ENCODE results near the gene ABL2. TPM values are rescaled to one million over a fixed set of nuclear protein-coding genes. Genes with fewer than 3 reads are reported as not detected.
A peak's percentile ranks its signal among the peaks of the same experiment; 100 is the strongest.

ABL2 gene
- total RNA-seq, 1 experiment from 2014 or later, result 18.3 TPM

DNA sequence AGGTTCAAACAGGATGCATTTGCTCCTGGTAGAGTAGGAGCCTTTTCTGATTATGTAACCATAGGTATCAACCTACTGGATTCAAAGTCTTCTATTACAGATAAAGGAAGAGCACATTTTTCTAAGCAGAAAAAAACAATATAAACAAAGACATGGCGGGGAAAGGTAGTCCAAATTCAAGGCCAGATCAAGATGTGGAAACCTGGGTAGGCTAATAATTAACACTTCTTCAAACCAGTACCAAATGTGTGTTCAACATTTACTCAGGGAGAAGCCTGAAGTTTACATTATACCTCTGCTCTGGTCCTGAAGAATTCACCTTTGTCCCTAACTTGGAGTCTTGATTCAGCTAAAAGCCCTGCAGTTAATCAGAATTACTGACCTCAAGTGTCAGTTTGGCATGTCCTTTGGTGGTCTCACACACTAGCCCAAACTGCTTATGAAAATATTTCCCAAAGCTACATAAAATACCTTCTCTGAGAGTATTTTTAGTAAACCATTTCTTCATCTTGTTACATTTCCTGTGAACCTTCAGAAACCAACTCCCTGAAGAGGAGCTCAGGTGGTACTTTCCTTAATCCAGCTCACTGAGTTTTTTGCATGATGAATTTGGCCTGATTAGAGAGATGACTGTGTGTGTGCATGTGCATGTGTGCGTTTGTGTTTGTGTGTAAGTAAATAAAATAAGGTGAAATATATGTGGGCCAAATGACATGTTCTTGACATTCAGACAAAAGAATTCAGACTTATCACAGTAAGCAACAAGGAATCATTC lies 77.4 kb downstream of the ABL2 start:
- no peak overlapping the region for H3K4me3 Mint-ChIP-seq
- CTCF ChIA-PET, result no interaction called here
- TF ChIP-seq GABPB1 (CRISPR knock-in tag; IDR thresholded peaks at IDR 0.05), result 0 out of 2 replicates have a peak, but pooled peaks have one; percentile 21
- TF ChIP-seq, protein P1, sequence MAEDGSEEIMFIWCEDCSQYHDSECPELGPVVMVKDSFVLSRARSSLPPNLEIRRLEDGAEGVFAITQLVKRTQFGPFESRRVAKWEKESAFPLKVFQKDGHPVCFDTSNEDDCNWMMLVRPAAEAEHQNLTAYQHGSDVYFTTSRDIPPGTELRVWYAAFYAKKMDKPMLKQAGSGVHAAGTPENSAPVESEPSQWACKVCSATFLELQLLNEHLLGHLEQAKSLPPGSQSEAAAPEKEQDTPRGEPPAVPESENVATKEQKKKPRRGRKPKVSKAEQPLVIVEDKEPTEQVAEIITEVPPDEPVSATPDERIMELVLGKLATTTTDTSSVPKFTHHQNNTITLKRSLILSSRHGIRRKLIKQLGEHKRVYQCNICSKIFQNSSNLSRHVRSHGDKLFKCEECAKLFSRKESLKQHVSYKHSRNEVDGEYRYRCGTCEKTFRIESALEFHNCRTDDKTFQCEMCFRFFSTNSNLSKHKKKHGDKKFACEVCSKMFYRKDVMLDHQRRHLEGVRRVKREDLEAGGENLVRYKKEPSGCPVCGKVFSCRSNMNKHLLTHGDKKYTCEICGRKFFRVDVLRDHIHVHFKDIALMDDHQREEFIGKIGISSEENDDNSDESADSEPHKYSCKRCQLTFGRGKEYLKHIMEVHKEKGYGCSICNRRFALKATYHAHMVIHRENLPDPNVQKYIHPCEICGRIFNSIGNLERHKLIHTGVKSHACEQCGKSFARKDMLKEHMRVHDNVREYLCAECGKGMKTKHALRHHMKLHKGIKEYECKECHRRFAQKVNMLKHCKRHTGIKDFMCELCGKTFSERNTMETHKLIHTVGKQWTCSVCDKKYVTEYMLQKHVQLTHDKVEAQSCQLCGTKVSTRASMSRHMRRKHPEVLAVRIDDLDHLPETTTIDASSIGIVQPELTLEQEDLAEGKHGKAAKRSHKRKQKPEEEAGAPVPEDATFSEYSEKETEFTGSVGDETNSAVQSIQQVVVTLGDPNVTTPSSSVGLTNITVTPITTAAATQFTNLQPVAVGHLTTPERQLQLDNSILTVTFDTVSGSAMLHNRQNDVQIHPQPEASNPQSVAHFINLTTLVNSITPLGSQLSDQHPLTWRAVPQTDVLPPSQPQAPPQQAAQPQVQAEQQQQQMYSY (CRISPR knock-in tag; IDR thresholded peaks at IDR 0.05), result no peak

DNA sequence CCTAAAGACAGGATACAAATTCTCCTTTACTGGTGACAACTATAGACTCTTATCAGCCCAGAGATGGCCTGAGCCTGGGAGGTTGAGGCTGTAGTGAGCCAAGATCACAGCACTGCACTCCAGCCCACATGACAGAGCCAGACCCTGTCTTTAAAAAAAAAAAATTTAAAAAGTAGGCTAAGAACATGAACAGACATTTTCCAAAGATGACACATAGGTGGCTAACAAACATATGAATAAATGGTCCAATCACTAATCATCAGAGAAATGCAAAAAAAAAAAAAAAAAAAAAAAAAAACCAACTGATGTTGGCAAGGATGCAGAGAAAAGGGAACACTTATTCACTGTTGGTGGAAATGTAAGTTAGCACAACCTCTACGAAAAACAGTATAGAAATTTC lies 82.6 kb downstream of the ABL2 start:
- peaks cover 8% of the 10 kb centered on the region for H3K9me3 Mint-ChIP-seq
- no peaks in the 10 kb centered on the region for H3K27me3 Mint-ChIP-seq (ENCODE audit: low read depth)
- peaks cover 8% of the 10 kb centered on the region for H3K4me1 Mint-ChIP-seq
- no peak for ATAC-seq
- no peak for DNase-seq (ENCODE audit: low spot score)
- ChIA-PET CTCF (no interaction called here), POLR2A (no interaction called here)
- no peak for TF ChIP-seq ESRRA (CRISPR knock-in tag; IDR thresholded peaks at IDR 0.05; ENCODE audit: borderline replicate concordance)
- TF ChIP-seq, protein P2, sequence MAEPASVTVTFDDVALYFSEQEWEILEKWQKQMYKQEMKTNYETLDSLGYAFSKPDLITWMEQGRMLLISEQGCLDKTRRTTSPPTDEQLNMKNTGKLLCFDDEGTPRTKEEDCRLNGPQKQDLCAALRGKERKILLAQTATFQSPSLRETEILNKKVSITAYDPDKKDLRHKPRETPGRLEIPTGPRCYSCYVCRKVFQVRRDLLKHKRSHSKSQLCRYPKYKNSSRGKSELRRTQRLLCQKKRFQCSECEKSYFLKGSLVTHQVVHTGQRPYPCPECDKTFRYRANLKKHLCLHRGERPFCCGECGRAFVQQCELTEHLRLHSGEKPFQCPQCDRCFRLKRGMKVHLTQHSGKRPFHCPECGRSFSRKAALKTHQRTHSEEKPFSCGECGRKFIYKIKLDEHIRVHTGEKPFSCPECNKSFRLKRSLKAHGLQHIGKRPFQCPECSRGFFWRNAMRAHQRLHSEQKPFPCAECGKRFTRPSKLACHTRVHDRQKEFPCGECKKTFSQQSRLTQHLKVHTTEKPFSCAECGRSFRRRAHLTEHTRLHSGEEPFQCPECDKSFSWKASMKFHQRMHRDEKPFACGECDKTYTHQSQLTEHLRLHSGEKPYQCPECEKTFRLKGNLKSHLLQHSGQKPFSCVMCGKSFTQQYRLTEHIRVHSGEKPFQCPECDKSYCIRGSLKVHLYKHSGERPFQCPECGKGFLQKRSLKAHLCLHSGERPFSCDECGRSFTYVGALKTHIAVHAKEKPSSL (CRISPR knock-in tag; conservative IDR thresholded peaks at IDR 0.05), result no peak
- TF ChIP-seq FOXJ3 (CRISPR knock-in tag; IDR thresholded peaks at IDR 0.05; ENCODE audit: borderline replicate concordance), result no peak
- no peak for TF ChIP-seq GRHL2 (CRISPR knock-in tag; IDR thresholded peaks at IDR 0.05; ENCODE audit: insufficient replicate concordance, severe bottlenecking)
- TF ChIP-seq, protein P3, sequence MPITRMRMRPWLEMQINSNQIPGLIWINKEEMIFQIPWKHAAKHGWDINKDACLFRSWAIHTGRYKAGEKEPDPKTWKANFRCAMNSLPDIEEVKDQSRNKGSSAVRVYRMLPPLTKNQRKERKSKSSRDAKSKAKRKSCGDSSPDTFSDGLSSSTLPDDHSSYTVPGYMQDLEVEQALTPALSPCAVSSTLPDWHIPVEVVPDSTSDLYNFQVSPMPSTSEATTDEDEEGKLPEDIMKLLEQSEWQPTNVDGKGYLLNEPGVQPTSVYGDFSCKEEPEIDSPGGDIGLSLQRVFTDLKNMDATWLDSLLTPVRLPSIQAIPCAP (CRISPR knock-in tag; IDR thresholded peaks at IDR 0.05), result no peak
- TF ChIP-seq, protein P4, sequence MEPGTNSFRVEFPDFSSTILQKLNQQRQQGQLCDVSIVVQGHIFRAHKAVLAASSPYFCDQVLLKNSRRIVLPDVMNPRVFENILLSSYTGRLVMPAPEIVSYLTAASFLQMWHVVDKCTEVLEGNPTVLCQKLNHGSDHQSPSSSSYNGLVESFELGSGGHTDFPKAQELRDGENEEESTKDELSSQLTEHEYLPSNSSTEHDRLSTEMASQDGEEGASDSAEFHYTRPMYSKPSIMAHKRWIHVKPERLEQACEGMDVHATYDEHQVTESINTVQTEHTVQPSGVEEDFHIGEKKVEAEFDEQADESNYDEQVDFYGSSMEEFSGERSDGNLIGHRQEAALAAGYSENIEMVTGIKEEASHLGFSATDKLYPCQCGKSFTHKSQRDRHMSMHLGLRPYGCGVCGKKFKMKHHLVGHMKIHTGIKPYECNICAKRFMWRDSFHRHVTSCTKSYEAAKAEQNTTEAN (CRISPR knock-in tag; IDR thresholded peaks at IDR 0.05), result no peak
- TF ChIP-seq MYBL2 (CRISPR knock-in tag; IDR thresholded peaks at IDR 0.05), result no peak
- TF ChIP-seq, protein P5, sequence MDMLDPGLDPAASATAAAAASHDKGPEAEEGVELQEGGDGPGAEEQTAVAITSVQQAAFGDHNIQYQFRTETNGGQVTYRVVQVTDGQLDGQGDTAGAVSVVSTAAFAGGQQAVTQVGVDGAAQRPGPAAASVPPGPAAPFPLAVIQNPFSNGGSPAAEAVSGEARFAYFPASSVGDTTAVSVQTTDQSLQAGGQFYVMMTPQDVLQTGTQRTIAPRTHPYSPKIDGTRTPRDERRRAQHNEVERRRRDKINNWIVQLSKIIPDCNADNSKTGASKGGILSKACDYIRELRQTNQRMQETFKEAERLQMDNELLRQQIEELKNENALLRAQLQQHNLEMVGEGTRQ (CRISPR knock-in tag; IDR thresholded peaks at IDR 0.05), result no peak
- no peak for TF ChIP-seq TCF7 (CRISPR knock-in tag; IDR thresholded peaks at IDR 0.05; ENCODE audit: low read depth)
- TF ChIP-seq, protein P6, sequence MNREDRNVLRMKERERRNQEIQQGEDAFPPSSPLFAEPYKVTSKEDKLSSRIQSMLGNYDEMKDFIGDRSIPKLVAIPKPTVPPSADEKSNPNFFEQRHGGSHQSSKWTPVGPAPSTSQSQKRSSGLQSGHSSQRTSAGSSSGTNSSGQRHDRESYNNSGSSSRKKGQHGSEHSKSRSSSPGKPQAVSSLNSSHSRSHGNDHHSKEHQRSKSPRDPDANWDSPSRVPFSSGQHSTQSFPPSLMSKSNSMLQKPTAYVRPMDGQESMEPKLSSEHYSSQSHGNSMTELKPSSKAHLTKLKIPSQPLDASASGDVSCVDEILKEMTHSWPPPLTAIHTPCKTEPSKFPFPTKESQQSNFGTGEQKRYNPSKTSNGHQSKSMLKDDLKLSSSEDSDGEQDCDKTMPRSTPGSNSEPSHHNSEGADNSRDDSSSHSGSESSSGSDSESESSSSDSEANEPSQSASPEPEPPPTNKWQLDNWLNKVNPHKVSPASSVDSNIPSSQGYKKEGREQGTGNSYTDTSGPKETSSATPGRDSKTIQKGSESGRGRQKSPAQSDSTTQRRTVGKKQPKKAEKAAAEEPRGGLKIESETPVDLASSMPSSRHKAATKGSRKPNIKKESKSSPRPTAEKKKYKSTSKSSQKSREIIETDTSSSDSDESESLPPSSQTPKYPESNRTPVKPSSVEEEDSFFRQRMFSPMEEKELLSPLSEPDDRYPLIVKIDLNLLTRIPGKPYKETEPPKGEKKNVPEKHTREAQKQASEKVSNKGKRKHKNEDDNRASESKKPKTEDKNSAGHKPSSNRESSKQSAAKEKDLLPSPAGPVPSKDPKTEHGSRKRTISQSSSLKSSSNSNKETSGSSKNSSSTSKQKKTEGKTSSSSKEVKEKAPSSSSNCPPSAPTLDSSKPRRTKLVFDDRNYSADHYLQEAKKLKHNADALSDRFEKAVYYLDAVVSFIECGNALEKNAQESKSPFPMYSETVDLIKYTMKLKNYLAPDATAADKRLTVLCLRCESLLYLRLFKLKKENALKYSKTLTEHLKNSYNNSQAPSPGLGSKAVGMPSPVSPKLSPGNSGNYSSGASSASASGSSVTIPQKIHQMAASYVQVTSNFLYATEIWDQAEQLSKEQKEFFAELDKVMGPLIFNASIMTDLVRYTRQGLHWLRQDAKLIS (CRISPR knock-in tag; IDR thresholded peaks at IDR 0.05; ENCODE audit: borderline replicate concordance), result no peak
- no peak for TF ChIP-seq IRF2 (CRISPR knock-in tag; IDR thresholded peaks at IDR 0.05; ENCODE audit: borderline replicate concordance, low read depth)
- TF ChIP-seq KAT7 (CRISPR knock-in tag; IDR thresholded peaks at IDR 0.05; ENCODE audit: borderline replicate concordance), result no peak
- H3K36me3 Mint-ChIP-seq, result peaks cover 10% of the 10 kb centered on the region
- H3K4me3 Mint-ChIP-seq, result no peak overlapping the region
- H3K27ac Mint-ChIP-seq, result no peak overlapping the region

More for the DNA sequence above, 77.4 kb downstream of the ABL2 start:
- H3K27ac Mint-ChIP-seq, result no peak overlapping the region
- peaks cover 10% of the 10 kb centered on the region for H3K36me3 Mint-ChIP-seq
- no peaks in the 10 kb centered on the region for H3K4me1 Mint-ChIP-seq
- POLR2A ChIA-PET, result no interaction called here
- DNase-seq (ENCODE audit: low spot score) (no peak), ATAC-seq (no peak)
- peaks cover 8% of the 10 kb centered on the region for H3K9me3 Mint-ChIP-seq
- H3K27me3 Mint-ChIP-seq (ENCODE audit: low read depth), result no peaks in the 10 kb centered on the region

Measured in WTC11 (cell line).